ENCODE results near the gene MAPKAPK2.

DNA sequence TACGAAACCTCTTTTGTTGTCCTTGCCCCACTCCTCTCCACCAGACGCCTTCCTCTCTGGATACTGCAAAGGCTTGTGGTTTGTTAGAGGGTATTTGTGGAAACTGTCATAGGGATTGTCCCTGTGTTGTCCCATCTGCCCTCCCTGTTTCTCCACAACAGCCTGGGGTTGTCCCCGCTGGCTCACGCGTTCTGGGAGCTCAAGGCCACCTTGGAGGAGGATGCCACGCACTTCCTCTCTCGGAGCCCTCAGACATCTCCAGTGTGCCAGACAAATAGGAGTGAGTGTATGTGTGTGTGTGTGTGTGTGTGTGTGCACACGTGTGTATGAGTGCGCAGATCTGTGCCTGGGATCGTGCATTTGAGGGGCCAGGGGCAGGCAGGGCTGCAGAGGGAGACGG lies 48.3 kb downstream of the MAPKAPK2 start:
- no peak for TF ChIP-seq CTCF (IDR thresholded peaks at IDR 0.05)
- TF ChIP-seq EZH2 (IDR thresholded peaks at IDR 0.05): no peak
- TF ChIP-seq EZH2phosphoT487 (IDR thresholded peaks at IDR 0.05): no peak
